Measurements from ENCODE around the gene UNC5CL.

- no peak for TF ChIP-seq CTCF (IDR thresholded peaks at IDR 0.05)
- TF ChIP-seq POLR2A (IDR thresholded peaks at IDR 0.05), result no peak
- TF ChIP-seq POLR2AphosphoS5 (IDR thresholded peaks at IDR 0.05), result no peak
- no peak for TF ChIP-seq EP300 (IDR thresholded peaks at IDR 0.05)
These were observed 10.2 kb downstream of the UNC5CL start for GRCh38 chr6:41028561-41029412.

Measured in gastroesophageal sphincter (tissue), 3 donors.